Measurements from ENCODE around the gene QKI.

DNA sequence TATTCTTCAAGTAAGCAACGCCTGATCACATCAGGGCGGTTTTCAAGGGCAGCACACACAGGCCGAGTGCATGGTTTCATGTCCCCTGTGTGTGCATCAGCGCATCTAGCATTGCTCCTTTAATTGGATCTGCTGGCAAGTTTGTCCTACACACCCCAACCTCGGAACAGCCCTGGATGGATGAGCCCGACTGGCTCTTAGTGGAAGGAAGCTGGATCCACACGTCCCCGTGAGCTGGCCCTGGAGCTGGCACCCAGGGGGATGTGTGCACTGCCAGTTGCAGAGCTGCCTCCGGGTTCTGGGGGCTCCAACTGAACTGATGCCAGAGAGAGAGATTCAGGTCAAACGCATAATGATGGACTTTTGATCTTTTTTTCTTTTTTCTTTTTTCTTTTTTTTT is 39.2 kb upstream of the QKI start:
- TF ChIP-seq, protein P1, sequence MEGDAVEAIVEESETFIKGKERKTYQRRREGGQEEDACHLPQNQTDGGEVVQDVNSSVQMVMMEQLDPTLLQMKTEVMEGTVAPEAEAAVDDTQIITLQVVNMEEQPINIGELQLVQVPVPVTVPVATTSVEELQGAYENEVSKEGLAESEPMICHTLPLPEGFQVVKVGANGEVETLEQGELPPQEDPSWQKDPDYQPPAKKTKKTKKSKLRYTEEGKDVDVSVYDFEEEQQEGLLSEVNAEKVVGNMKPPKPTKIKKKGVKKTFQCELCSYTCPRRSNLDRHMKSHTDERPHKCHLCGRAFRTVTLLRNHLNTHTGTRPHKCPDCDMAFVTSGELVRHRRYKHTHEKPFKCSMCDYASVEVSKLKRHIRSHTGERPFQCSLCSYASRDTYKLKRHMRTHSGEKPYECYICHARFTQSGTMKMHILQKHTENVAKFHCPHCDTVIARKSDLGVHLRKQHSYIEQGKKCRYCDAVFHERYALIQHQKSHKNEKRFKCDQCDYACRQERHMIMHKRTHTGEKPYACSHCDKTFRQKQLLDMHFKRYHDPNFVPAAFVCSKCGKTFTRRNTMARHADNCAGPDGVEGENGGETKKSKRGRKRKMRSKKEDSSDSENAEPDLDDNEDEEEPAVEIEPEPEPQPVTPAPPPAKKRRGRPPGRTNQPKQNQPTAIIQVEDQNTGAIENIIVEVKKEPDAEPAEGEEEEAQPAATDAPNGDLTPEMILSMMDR (IDR thresholded peaks at IDR 0.05; ENCODE audit: poor library complexity) = no peak
- no peak for TF ChIP-seq EZH2 (IDR thresholded peaks at IDR 0.05; ENCODE audit: borderline replicate concordance)
- TF ChIP-seq EZH2phosphoT487 (IDR thresholded peaks at IDR 0.05; ENCODE audit: low read depth, severe bottlenecking, unreplicated experiment) = no peak

Measured in hepatocyte (in vitro differentiated cells).